Karpas-422 (cell line): ENCODE results near the gene PRRT4. TPM values are rescaled to one million over a fixed set of nuclear protein-coding genes. Genes with fewer than 3 reads are reported as not detected.
A peak's percentile ranks its signal among the peaks of the same experiment; 100 is the strongest.

Experiments
- DNase-seq: peaks from one replicate; pipeline ENCODE4 v3.0.0-alpha.2; 2015
- H2AFZ ChIP-seq: fragments of 200-600 bp; sonication (generic); 2 replicates; pipeline ENCODE4 v1.6.1; 2014; ENCODE audit warnings: antibody characterized with exemption, low read length, mixed read lengths
- H3K27ac ChIP-seq: fragments of 200-600 bp; sonication (generic); 2 replicates; pipeline ENCODE4 v1.5.1; 2014; ENCODE audit warnings: mild to moderate bottlenecking, low read length, moderate library complexity
- H3K27me3 ChIP-seq: fragments of 200-600 bp; sonication (generic); 2 replicates; pipeline ENCODE4 v1.6.1; 2014; ENCODE audit warnings: low read length, mixed read lengths
- H3K36me3 ChIP-seq: fragments of 200-600 bp; sonication (generic); 2 replicates; pipeline ENCODE4 v1.6.1; 2014; ENCODE audit warnings: low read length, mixed read lengths; ENCODE audit not compliant: insufficient read depth
- H3K4me1 ChIP-seq: fragments of 200-600 bp; sonication (generic); 2 replicates; pipeline ENCODE4 v1.6.1; 2014; ENCODE audit warnings: mild to moderate bottlenecking, low read length, mixed read lengths
- H3K4me2 ChIP-seq: fragments of 200-600 bp; sonication (generic); 2 replicates; pipeline ENCODE4 v1.6.1; 2014; ENCODE audit warnings: low read length, low read depth, mild to moderate bottlenecking; ENCODE audit not compliant: poor library complexity, severe bottlenecking
- H3K4me3 ChIP-seq: fragments of 200-600 bp; sonication (generic); 2 replicates; pipeline ENCODE4 v1.5.1; 2014; ENCODE audit warnings: mild to moderate bottlenecking, antibody characterized with exemption, low read length, mixed read lengths
- H3K79me2 ChIP-seq: fragments of 200-600 bp; sonication (generic); 2 replicates; pipeline ENCODE4 v1.6.1; 2014; ENCODE audit warnings: mild to moderate bottlenecking, low read length, mixed read lengths
- H3K9ac ChIP-seq: fragments of 200-600 bp; sonication (generic); 2 replicates; pipeline ENCODE4 v1.6.0; 2014; ENCODE audit warnings: low read length
- H3K9me2 ChIP-seq: fragments of 200-600 bp; sonication (generic), shearing (Covaris generic); replicated peaks from 2 replicates; pipeline ENCODE4 v1.6.0; 2014; ENCODE audit warnings: mild to moderate bottlenecking, low read length, moderate library complexity; ENCODE audit not compliant: insufficient read depth
- H3K9me3 ChIP-seq: fragments of 300-700, 200-600 bp; sonication (generic); 2 replicates; pipeline ENCODE4 v1.6.1; 2014; ENCODE audit warnings: low read length, mixed read lengths
- H4K20me1 ChIP-seq: fragments of 200-600 bp; sonication (generic); 2 replicates; pipeline ENCODE4 v1.6.1; 2014; ENCODE audit warnings: mild to moderate bottlenecking, antibody characterized with exemption, low read length, low read depth; ENCODE audit not compliant: insufficient read depth
- total RNA-seq: library from RNA; depleted of rRNA; stranded (reverse); fragments of >200 nt; shearing (Covaris generic); gene quantifications from 2 replicates; pipeline ENCODE4 v1.2.3, GENCODE V29; 2014; ENCODE audit warnings: low replicate concordance

The PRRT4 gene
- total RNA-seq, 1 experiment from 2014 or later: not detected

DNA sequence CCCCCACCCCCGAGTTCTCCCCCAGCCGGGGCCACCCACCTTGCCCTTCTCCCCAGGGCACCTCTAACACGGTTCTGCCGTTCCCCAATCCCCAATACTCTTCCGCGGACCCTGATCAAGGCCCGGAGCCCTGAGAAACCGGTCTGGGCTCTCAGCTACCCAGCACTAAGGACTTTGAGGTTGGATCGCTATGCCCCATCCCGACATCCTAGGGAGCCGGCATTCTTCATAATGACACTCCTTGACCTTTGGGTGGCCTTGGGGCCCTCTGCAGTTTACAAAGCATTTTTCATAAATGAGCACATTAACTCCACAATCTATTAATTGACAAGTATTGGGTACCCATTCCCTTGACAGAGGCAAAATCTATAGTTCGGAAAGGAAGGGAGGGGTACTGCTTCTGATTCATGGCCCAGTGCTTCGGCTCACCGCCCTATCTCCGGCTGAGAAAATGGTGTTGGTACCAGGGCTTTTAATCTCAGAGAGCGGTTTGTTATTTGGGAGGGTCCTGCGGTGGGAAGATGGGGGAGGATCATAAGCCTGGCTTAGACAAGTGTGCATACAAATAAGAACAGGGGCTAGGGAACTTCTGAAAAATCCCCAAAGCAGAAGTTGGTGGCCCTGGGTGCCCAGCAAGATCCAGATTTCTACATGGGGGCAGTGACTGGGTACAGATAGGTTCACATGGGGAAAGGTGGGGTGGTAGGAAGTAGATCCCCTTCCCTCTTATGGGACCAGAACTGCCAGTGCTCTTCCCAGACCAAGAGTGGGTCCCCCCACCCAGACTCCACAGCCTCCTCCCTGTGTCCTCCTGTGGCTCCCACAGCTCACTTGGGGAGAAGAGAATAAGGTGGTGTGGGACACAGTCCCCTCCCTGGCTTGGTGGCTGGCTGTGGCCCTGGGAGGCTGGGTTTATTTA lies 45.1 kb upstream of the PRRT4 start:
- Histone ChIP-seq H3K36me3 (peaks cover 8% of the 10 kb centered on the region; the same call in 1 of the 2 replicates), H3K79me2 (peaks cover 26% of the 10 kb centered on the region), H2AFZ (no peak overlapping the region), H3K4me1 (peaks cover 42% of the 10 kb centered on the region), H3K9me2 (no peaks in the 10 kb centered on the region), H3K27me3 (no peaks in the 10 kb centered on the region), H3K9me3 (no peaks in the 10 kb centered on the region), H3K9ac (no peak overlapping the region), H3K4me2 (peak overlapping the region; percentile 50), H4K20me1 (peaks cover 21% of the 10 kb centered on the region), H3K27ac (no peak overlapping the region), H3K4me3 (0 out of 2 replicates have a peak overlapping the region, but pooled peaks have one; percentile 37)
- no peak for DNase-seq

DNA sequence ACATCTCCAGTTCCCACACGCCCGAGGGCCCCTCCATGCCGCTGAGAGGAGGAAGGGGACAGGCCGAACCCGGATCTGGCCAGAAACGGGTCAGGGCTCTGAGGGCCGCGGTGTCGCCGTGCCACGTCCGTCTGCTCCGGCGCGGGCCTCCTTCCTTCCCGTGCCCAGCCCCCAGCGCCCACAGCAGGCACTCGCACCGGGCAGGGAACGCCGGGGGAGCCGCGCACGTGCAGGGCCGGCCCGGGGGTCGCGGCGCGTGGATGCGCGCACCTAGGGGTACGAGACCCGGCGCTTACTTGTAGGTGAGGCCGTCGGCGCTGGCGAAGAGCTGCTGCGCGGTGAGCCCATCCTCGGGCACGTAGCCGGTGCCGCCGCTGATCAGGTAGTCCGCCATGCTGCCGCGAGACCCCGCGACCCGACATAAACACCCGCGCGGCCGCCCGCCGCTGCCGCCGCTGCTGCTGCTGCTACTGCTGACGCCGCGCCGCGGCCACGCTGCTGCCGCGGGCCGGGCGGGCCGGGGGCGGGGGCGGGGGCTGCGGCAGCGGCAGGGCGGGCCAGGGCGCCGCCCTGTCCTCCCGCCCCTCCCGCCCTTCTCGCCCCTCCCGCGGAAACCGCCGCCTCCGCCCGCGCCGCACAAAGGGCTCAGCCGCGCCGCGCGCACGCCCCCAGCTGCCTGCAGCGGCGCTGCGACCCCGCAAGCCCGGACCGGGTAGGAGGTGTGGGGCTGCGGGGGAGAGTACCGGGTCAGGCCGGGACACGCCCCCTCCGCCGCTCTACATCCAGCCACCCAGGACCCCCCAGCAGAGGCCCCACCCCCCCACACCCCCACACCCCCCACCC lies 44.2 kb upstream of the PRRT4 start:
- peak overlapping the region; percentile 96 for H3K9ac ChIP-seq
- no peaks in the 10 kb centered on the region for H3K9me3 ChIP-seq
- H4K20me1 ChIP-seq: peaks cover 21% of the 10 kb centered on the region
- H3K9me2 ChIP-seq: no peaks in the 10 kb centered on the region
- H2AFZ ChIP-seq: 0 out of 2 replicates have a peak overlapping the region, but pooled peaks have one; percentile 23
- no peaks in the 10 kb centered on the region for H3K27me3 ChIP-seq
- H3K4me3 ChIP-seq: peak overlapping the region; percentile 93
- H3K27ac ChIP-seq: peak overlapping the region; percentile 60
- peak; percentile 86 for DNase-seq
- peaks cover 15% of the 10 kb centered on the region; the same call in 1 of the 2 replicates for H3K36me3 ChIP-seq
- peaks cover 26% of the 10 kb centered on the region for H3K79me2 ChIP-seq
- peaks cover 42% of the 10 kb centered on the region for H3K4me1 ChIP-seq
- H3K4me2 ChIP-seq: peak overlapping the region; percentile 94

GRCh38 chr7:128404886-128405470 lies 43.5 kb upstream of the PRRT4 start:
- Histone ChIP-seq H3K36me3 (peaks cover 15% of the 10 kb centered on the region; the same call in 1 of the 2 replicates), H4K20me1 (peaks cover 21% of the 10 kb centered on the region), H3K9me3 (no peaks in the 10 kb centered on the region), H2AFZ (0 out of 2 replicates have a peak overlapping the region, but pooled peaks have one; percentile 23), H3K27ac (peak overlapping the region; percentile 60), H3K4me2 (peak overlapping the region; percentile 94), H3K9ac (peak overlapping the region; percentile 96), H3K4me3 (peak overlapping the region; percentile 93), H3K27me3 (no peaks in the 10 kb centered on the region), H3K9me2 (no peaks in the 10 kb centered on the region), H3K79me2 (peaks cover 26% of the 10 kb centered on the region), H3K4me1 (peaks cover 36% of the 10 kb centered on the region)
- peak; percentile 71 for DNase-seq

DNA sequence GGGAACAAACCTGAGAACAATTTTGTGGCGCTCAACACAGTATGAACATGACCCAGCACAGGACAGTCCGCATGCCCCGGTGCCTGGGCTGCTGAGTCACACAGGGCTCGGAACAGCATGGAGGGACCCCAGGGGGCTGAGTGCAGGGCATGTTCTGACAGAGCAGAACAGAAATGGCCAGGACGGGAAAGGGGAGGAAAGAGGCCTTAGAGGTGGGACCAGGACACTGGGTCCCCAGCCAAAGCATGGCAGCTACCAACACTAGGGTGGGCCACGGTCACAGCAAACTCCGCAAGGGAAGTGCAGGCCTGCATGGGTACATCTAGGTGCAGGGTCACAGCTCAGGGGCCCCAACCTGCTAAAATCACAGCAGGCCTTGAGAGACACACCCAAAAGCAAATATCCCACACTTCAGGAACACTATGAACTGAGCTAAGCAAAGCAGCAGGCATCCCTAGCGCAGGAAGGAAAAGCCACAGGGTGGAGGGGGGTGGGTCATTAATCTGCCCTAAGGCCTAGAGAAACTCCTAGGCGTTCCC lies 42.7 kb upstream of the PRRT4 start:
- no peak for DNase-seq
- Histone ChIP-seq H3K27ac (0 out of 2 replicates have a peak overlapping the region, but pooled peaks have one; percentile 60), H3K4me3 (peak overlapping the region; percentile 93), H2AFZ (no peak overlapping the region), H3K36me3 (peaks cover 19% of the 10 kb centered on the region; the same call in 1 of the 2 replicates), H3K9me2 (no peaks in the 10 kb centered on the region), H3K79me2 (peaks cover 26% of the 10 kb centered on the region), H3K27me3 (no peaks in the 10 kb centered on the region), H3K4me1 (peaks cover 31% of the 10 kb centered on the region), H3K4me2 (peak overlapping the region; percentile 94), H3K9ac (peak overlapping the region; percentile 96), H3K9me3 (no peaks in the 10 kb centered on the region), H4K20me1 (peaks cover 21% of the 10 kb centered on the region)

GRCh38 chr7:128403676-128404075 lies 42.2 kb upstream of the PRRT4 start:
- Histone ChIP-seq H2AFZ (no peak overlapping the region), H3K9me2 (no peaks in the 10 kb centered on the region), H3K4me2 (peak overlapping the region; percentile 94), H3K27me3 (no peaks in the 10 kb centered on the region), H3K9me3 (no peaks in the 10 kb centered on the region), H3K36me3 (peaks cover 19% of the 10 kb centered on the region; the same call in 1 of the 2 replicates), H3K9ac (peak overlapping the region; percentile 96), H3K27ac (0 out of 2 replicates have a peak overlapping the region, but pooled peaks have one; percentile 13), H4K20me1 (peaks cover 21% of the 10 kb centered on the region), H3K4me3 (peak overlapping the region; percentile 93), H3K79me2 (peaks cover 26% of the 10 kb centered on the region), H3K4me1 (peaks cover 26% of the 10 kb centered on the region)
- no peak for DNase-seq

DNA sequence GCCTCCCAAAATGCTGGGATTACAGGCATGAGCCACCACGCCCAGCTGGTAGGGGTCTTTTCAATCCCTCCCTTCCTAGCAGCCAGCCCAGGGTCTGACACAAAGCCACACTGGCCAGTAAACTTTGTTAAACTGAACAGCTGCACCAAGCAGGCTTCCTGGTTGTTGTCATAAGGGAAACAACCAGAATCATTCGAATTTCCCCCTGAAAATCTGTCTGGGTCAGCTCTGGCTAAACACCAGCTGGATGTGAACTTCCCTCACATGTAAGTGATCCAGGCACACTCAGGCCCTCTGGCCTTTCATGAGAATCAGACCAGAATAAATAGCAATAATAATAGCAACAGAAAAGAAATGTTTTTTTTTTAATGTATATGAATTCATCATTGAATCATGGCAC lies 40.9 kb upstream of the PRRT4 start:
- H3K27me3 ChIP-seq: no peaks in the 10 kb centered on the region
- H3K9me3 ChIP-seq: no peaks in the 10 kb centered on the region
- peaks cover 30% of the 10 kb centered on the region; the same call in 1 of the 2 replicates for H3K36me3 ChIP-seq
- no peak for DNase-seq
- H4K20me1 ChIP-seq: peaks cover 14% of the 10 kb centered on the region; the same call in 1 of the 2 replicates
- H3K79me2 ChIP-seq: peaks cover 26% of the 10 kb centered on the region
- H3K4me2 ChIP-seq: no peak overlapping the region
- no peak overlapping the region for H3K4me3 ChIP-seq
- no peak overlapping the region for H3K27ac ChIP-seq
- no peak overlapping the region for H3K9ac ChIP-seq
- H3K9me2 ChIP-seq: no peaks in the 10 kb centered on the region
- H3K4me1 ChIP-seq: peaks cover 23% of the 10 kb centered on the region
- no peak overlapping the region for H2AFZ ChIP-seq

DNA sequence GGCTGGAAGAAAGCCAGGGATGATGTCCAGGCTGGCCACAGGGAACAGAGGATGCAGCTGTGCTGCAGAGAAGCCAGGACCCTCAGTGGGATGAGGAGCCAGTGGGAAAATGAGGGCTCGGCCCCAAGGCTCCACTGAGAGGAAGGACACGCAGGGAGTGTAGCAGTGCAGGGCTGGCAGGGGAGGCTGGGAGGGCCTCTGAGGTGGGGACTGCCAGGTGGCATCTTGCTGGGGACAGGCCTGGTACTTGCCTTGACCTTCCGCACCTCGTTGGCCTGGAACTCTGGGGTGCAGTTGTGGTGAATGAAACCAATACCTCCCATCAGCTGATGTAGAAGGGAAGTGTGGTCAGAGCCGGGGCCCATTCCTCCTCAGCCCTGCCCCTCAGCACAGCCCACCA lies 39.1 kb upstream of the PRRT4 start:
- Histone ChIP-seq H2AFZ (no peak overlapping the region), H3K9me2 (no peaks in the 10 kb centered on the region), H3K9me3 (no peaks in the 10 kb centered on the region), H3K4me1 (peaks cover 36% of the 10 kb centered on the region), H3K9ac (no peak overlapping the region), H4K20me1 (peaks cover 23% of the 10 kb centered on the region; the same call in 1 of the 2 replicates), H3K4me3 (no peak overlapping the region), H3K27ac (no peak overlapping the region), H3K4me2 (no peak overlapping the region), H3K79me2 (peaks cover 26% of the 10 kb centered on the region), H3K36me3 (peaks cover 44% of the 10 kb centered on the region; the same call in 1 of the 2 replicates), H3K27me3 (no peaks in the 10 kb centered on the region)
- no peak for DNase-seq
